Suprapubic skin (tissue), 4 donors: ENCODE data around the gene HCK. TPM values are rescaled to one million over a fixed set of nuclear protein-coding genes. Genes with fewer than 3 reads are reported as not detected.

Source experiments
- DNase-seq, 2 donors: peaks; one replicate each; pipeline ENCODE4 v3.0.0-alpha.2; 2019; ENCODE audit warnings: low spot score in 2 of 2
- H3K27ac ChIP-seq: fragments of 200-600 bp; sonication (generic); one replicate; pipeline ENCODE4 v1.5.1; 2019
- H3K27me3 ChIP-seq: fragments of 200-600 bp; sonication (generic); one replicate; pipeline ENCODE4 v1.5.1; 2019
- H3K36me3 ChIP-seq: fragments of 200-600 bp; sonication (generic); one replicate; pipeline ENCODE4 v1.5.1; 2019
- H3K4me1 ChIP-seq: fragments of 200-600 bp; sonication (generic); one replicate; pipeline ENCODE4 v1.5.1; 2019
- H3K4me3 ChIP-seq: fragments of 200-600 bp; sonication (generic); one replicate; pipeline ENCODE4 v1.5.1; 2019; ENCODE audit warnings: mild to moderate bottlenecking
- H3K9me3 ChIP-seq: fragments of 200-600 bp; sonication (generic); one replicate; pipeline ENCODE4 v1.5.1; 2019
- CTCF ChIP-seq, 2 donors: fragments of 200-600 bp in 1 of 2; fragments of 450-650 bp in 1 of 2; sonication (generic) in 1 of 2; IDR thresholded peaks; one replicate each; pipeline ENCODE4 v1.5.1; 2016 to 2019; ENCODE audit warnings: antibody characterized with exemption in 2 of 2, mild to moderate bottlenecking in 1 of 2, moderate library complexity in 1 of 2
- EP300 ChIP-seq: sonication (generic); formaldehyde crosslinking; IDR thresholded peaks from one replicate; pipeline ENCODE4 v1.6.1; 2017; ENCODE audit warnings: antibody characterized with exemption
- POLR2A ChIP-seq, 2 donors: fragments of 450-650 bp; IDR thresholded peaks; one replicate each; pipeline ENCODE4 v1.6.1; 2017; ENCODE audit warnings: antibody characterized with exemption in 2 of 2, mild to moderate bottlenecking in 2 of 2, moderate library complexity in 2 of 2
- POLR2AphosphoS5 ChIP-seq, 3 donors: sonication (generic); formaldehyde crosslinking; IDR thresholded peaks; one replicate each; pipeline ENCODE4 v1.6.1; 2017; ENCODE audit warnings: antibody characterized with exemption in 3 of 3
- WGBS: methylation state at CpG from one replicate; pipeline ENCODE4 v1.1.5; 2018; 5-methylcytosine and 5-hydroxymethylcytosine counted together
- total RNA-seq, 4 donors: library from RNA; depleted of rRNA; stranded (reverse); fragments of >200 nt; gene quantifications; one replicate each; pipeline ENCODE4 v1.1.0, GENCODE V29; 2016

The HCK gene
- total RNA-seq = 1 to 10 TPM; 5.0 to 10.0 (median 6.6) TPM

GRCh38 chr20:32052090-32052777 is at the start of gene HCK:
Gene HCK (plus strand): TSS chr20:32052242.
- WGBS = 1% methylated on average over 31 of the region's 58 CpGs
- Histone ChIP-seq H3K9me3 (no peaks in the 10 kb centered on the region), H3K4me3 (peak within 1 kb of the TSS; percentile 47), H3K27me3 (peaks cover 61% of the 10 kb centered on the region), H3K27ac (peak within 1 kb of the TSS; percentile 82), H3K4me1 (peaks cover 16% of the 10 kb centered on the region), H3K36me3 (no peaks in the 10 kb centered on the region)
- no peak for DNase-seq
- TF ChIP-seq POLR2A (IDR thresholded peaks at IDR 0.05) (peak in 1 of 2 donors; percentile 39), CTCF (IDR thresholded peaks at IDR 0.05) (no peak), POLR2AphosphoS5 (IDR thresholded peaks at IDR 0.05) (no peak), EP300 (no peak)

- no peak for DNase-seq
- no peaks in the 10 kb centered on the region for H3K9me3 ChIP-seq
- no peaks in the 10 kb centered on the region for H3K27me3 ChIP-seq
- no peaks in the 10 kb centered on the region for H3K4me1 ChIP-seq
- H3K36me3 ChIP-seq = no peaks in the 10 kb centered on the region
- H3K27ac ChIP-seq = no peak overlapping the region
- TF ChIP-seq EP300 (no peak), POLR2AphosphoS5 (IDR thresholded peaks at IDR 0.05) (no peak), POLR2A (IDR thresholded peaks at IDR 0.05) (no peak), CTCF (IDR thresholded peaks at IDR 0.05) (no peak)
- 79% methylated on average over 2 of the region's 2 CpGs for WGBS
- H3K4me3 ChIP-seq = no peak overlapping the region
Observed at GRCh38 chr20:32003325-32003724, 48.7 kb upstream of the HCK start.

- Histone ChIP-seq H3K27me3 (peaks cover 6% of the 10 kb centered on the region), H3K9me3 (no peaks in the 10 kb centered on the region), H3K4me1 (no peaks in the 10 kb centered on the region), H3K27ac (no peak overlapping the region), H3K36me3 (no peaks in the 10 kb centered on the region), H3K4me3 (no peak overlapping the region)
- TF ChIP-seq POLR2A (IDR thresholded peaks at IDR 0.05) = no peak
- TF ChIP-seq EP300 = no peak
- no peak for DNase-seq
Observed at GRCh38 chr20:32004963-32005362, 47.1 kb upstream of the HCK start.

GRCh38 chr20:32006053-32006452 is 46.0 kb upstream of the HCK start:
- TF ChIP-seq CTCF (IDR thresholded peaks at IDR 0.05) (no peak), POLR2A (IDR thresholded peaks at IDR 0.05) (no peak), POLR2AphosphoS5 (IDR thresholded peaks at IDR 0.05) (no peak), EP300 (no peak)
- H3K36me3 ChIP-seq = no peaks in the 10 kb centered on the region
- H3K9me3 ChIP-seq = no peaks in the 10 kb centered on the region
- no peak overlapping the region for H3K27ac ChIP-seq
- no peak overlapping the region for H3K4me3 ChIP-seq
- 91% methylated on average over 5 of the region's 5 CpGs for WGBS
- peaks cover 14% of the 10 kb centered on the region for H3K27me3 ChIP-seq
- DNase-seq = no peak
- no peaks in the 10 kb centered on the region for H3K4me1 ChIP-seq

GRCh38 chr20:32006841-32007786 is 44.9 kb upstream of the HCK start:
- Histone ChIP-seq H3K27ac (no peak overlapping the region), H3K4me3 (no peak overlapping the region), H3K36me3 (no peaks in the 10 kb centered on the region), H3K4me1 (no peaks in the 10 kb centered on the region), H3K9me3 (no peaks in the 10 kb centered on the region), H3K27me3 (peaks cover 21% of the 10 kb centered on the region)
- WGBS = 57% methylated on average over 8 of the region's 8 CpGs
- DNase-seq = no peak
- TF ChIP-seq POLR2AphosphoS5 (IDR thresholded peaks at IDR 0.05) (no peak), EP300 (no peak), POLR2A (IDR thresholded peaks at IDR 0.05) (no peak), CTCF (IDR thresholded peaks at IDR 0.05) (no peak)
